ENCODE measurements around the gene MX2.

The MX2 gene

GRCh38 chr21:41444703-41445464, 83.1 kb downstream of the MX2 start (continued):
- no peak for TF ChIP-seq TSHZ1 (tag by site-specific recombination; IDR thresholded peaks at IDR 0.05; ENCODE audit: borderline replicate concordance)
- no peak for TF ChIP-seq HOXC10 (CRISPR knock-in tag; IDR thresholded peaks at IDR 0.05)
- no peak for TF ChIP-seq ZNF157 (tag by site-specific recombination; IDR thresholded peaks at IDR 0.05)
- TF ChIP-seq ZNF629 (tag by site-specific recombination; IDR thresholded peaks at IDR 0.05) = no peak

GRCh38 chr21:41445465-41445862, 83.6 kb downstream of the MX2 start:
- no peaks in the 10 kb centered on the region for H3K4me1 ChIP-seq (ENCODE audit: control insufficient read depth, insufficient read depth, low read length)
- ChIA-PET POLR2A (no interaction called here), CTCF (interaction anchor here (0.9 kb wide), 1 partner anchor 34 kb away, joined by 3 read pairs; no protein-coding TSS in a partner anchor)
- no peaks in the 10 kb centered on the region for H3K9me3 ChIP-seq (ENCODE audit: control insufficient read depth, insufficient read depth, low read depth, low read length)
- no peak overlapping the region for H3K4me3 ChIP-seq (ENCODE audit: low read depth, low read length)
- no peaks in the 10 kb centered on the region for H3K36me3 ChIP-seq (ENCODE audit: control insufficient read depth in 2 of 2, insufficient read depth in 1 of 2, low read length in 2 of 2)
- H3K27ac ChIP-seq (ENCODE audit: extremely low read depth, low read depth, low read length) = no peak overlapping the region
- TF ChIP-seq ZNF560 (tag by site-specific recombination; IDR thresholded peaks at IDR 0.05; ENCODE audit: borderline replicate concordance) = no peak
- TF ChIP-seq ZNF394 (tag by site-specific recombination; IDR thresholded peaks at IDR 0.05; ENCODE audit: borderline replicate concordance) = no peak
- TF ChIP-seq ZNF558 (tag by site-specific recombination; IDR thresholded peaks at IDR 0.05) = no peak
- no peak for TF ChIP-seq PRDM6 (tag by site-specific recombination; IDR thresholded peaks at IDR 0.05)
- TF ChIP-seq ZNF362 (tag by site-specific recombination; IDR thresholded peaks at IDR 0.05) = no peak
- no peak for TF ChIP-seq ZNF664 (tag by site-specific recombination; IDR thresholded peaks at IDR 0.05)
- TF ChIP-seq ZIC2 (tag by site-specific recombination; IDR thresholded peaks at IDR 0.05) = no peak
- no peak for TF ChIP-seq ZNF350 (tag by site-specific recombination; IDR thresholded peaks at IDR 0.05)
- TF ChIP-seq ZNF518A (tag by site-specific recombination; conservative IDR thresholded peaks at IDR 0.05; ENCODE audit: low read depth) = no peak
- no peak for TF ChIP-seq ZNF302 (tag by site-specific recombination; IDR thresholded peaks at IDR 0.05; ENCODE audit: low read depth)
- TF ChIP-seq ZNF133 (tag by site-specific recombination; IDR thresholded peaks at IDR 0.05) = no peak
- TF ChIP-seq ZFP37 (tag by site-specific recombination; IDR thresholded peaks at IDR 0.05) = no peak
- no peak for TF ChIP-seq PRDM10 (tag by site-specific recombination; IDR thresholded peaks at IDR 0.05)
- TF ChIP-seq ZNF768 (tag by site-specific recombination; IDR thresholded peaks at IDR 0.05) = no peak
- TF ChIP-seq ZNF112 (tag by site-specific recombination; IDR thresholded peaks at IDR 0.05) = no peak
